Cardiac muscle cell (in vitro differentiated cells and primary cell): ENCODE data around the gene ASPHD2. TPM values are rescaled to one million over a fixed set of nuclear protein-coding genes. Genes with fewer than 3 reads are reported as not detected.

Experiments
- DNase-seq, 2 donors: peaks; one replicate each; pipeline versions ENCODE4 v3.0.0 to v3.0.0-alpha.2; 2010 to 2017; ENCODE audit warnings: low read depth in 1 of 2, low spot score in 1 of 2
- H3K27ac ChIP-seq: fragments of 200-600 bp; sonication (generic); 2 replicates; pipeline ENCODE4 v1.5.1; 2016
- H3K27me3 ChIP-seq: fragments of 200-600 bp; sonication (generic); 2 replicates; pipeline ENCODE4 v1.6.0; 2016; ENCODE audit warnings: control low read depth
- H3K36me3 ChIP-seq: fragments of 200-600 bp; sonication (generic); 2 replicates; pipeline ENCODE4 v1.5.1; 2016; ENCODE audit warnings: control low read depth
- H3K4me1 ChIP-seq: fragments of 200-600 bp; sonication (generic); 2 replicates; pipeline ENCODE4 v1.8.1; 2017; ENCODE audit warnings: low read depth, mild to moderate bottlenecking, mixed run types
- H3K4me3 ChIP-seq: fragments of 200-600 bp; sonication (generic); 2 replicates; pipeline ENCODE4 v1.5.1; 2016; ENCODE audit warnings: mild to moderate bottlenecking
- H3K9me3 ChIP-seq: fragments of 200-600 bp; sonication (generic); 2 replicates; pipeline ENCODE4 v1.5.1; 2017; ENCODE audit warnings: low read depth, mild to moderate bottlenecking, control low read depth
- CTCF ChIP-seq: IDR thresholded peaks from 2 replicates; pipeline ENCODE4 v1.5.1; 2012; ENCODE audit warnings: low read depth, mild to moderate bottlenecking, low read length
- polyA plus RNA-seq: library from polyadenylated mRNA; unstranded; fragments of >200 nt; fragmentation: Nextera tagmentation; extraction: Ambion mirVana; gene quantifications from 2 replicates; pipeline ENCODE4 v1.2.1, GENCODE V29; 2016
- total RNA-seq: library from RNA; depleted of rRNA; stranded (reverse); fragments of >200 nt; gene quantifications from 2 replicates; pipeline ENCODE4 v1.2.3, GENCODE V29; 2016

Gene ASPHD2
- total and polyA plus RNA-seq, 2 experiments from 2014 or later: 1.8 to 2.0 TPM

DNA sequence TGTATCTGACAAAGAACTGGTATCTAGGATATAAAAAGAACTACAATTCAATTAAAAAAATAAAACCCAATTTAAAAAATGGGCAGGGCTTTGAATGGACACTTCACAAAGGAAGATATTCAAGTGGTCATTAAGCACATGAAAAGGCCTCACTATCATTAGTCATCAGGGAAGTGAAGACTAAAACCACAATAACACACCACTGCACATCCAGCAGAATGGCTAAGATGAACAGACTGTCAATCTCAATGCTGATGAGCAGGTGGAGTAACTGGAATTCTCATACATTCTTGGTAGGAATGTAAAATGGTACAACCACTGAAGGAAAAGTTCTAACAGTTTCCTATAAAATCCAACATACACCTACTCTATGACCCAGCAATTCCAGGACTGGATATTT is 45.6 kb downstream of the ASPHD2 start:
- Histone ChIP-seq H3K27ac (no peak overlapping the region), H3K27me3 (no peaks in the 10 kb centered on the region), H3K36me3 (peaks cover 46% of the 10 kb centered on the region), H3K4me1 (peaks cover 3% of the 10 kb centered on the region), H3K4me3 (no peak overlapping the region), H3K9me3 (no peaks in the 10 kb centered on the region)
- TF ChIP-seq CTCF: no peak
- DNase-seq: no peak

DNA sequence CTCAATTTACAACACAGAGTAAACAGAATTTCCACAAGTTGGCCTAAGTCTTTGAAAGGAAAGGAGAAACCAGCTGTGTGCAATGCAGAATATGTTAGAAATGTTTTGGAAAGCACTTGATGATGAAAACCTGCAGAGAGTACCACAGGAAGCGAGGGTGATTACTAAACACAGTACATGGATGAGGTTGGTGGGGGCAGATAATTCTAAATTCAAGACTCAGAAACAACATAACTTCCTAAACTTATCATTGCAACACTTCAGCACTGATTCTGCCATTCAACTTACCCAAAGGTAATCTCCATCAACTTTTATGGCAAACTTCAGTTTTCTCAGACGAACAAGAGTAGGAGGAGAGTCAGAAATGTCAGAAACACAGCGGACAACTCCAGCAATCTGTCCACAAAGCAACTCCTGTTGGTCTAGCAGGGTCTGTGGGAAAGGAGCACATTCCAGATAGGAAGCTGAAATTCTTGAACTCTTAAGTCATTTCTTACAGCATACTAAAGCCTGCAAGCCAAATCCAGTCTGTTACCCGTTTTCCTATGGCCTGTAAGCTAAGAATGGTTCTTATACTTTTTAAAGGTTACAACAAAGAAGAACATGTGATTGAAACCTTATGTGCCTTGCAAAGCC is 47.8 kb downstream of the ASPHD2 start:
- H3K27me3 ChIP-seq: no peaks in the 10 kb centered on the region
- H3K27ac ChIP-seq: no peak overlapping the region
- no peaks in the 10 kb centered on the region for H3K9me3 ChIP-seq
- no peak overlapping the region for H3K4me3 ChIP-seq
- peak in 1 of 2 donors; percentile 90 for DNase-seq
- H3K36me3 ChIP-seq: peaks cover 28% of the 10 kb centered on the region
- no peak for TF ChIP-seq CTCF
- H3K4me1 ChIP-seq: peaks cover 6% of the 10 kb centered on the region

DNA sequence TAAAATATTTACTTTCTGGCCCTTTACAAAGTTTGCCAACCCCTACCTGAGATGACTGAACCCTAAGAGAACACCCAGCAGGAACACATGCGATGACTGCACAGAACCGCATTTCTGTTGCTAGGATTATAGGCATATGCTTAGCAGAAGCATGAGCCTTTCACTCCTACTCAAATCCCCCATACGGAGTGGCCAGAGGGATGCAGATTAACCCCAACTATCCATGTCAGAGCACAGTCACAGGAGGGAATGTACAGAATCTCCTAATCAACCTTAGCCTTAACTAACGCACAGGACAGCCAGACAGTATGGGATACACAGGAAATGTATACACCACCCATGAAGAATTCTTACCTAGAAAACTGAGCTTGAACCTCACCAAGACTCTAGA is 48.3 kb downstream of the ASPHD2 start:
- H3K4me1 ChIP-seq: peaks cover 6% of the 10 kb centered on the region
- no peak for TF ChIP-seq CTCF
- peaks cover 23% of the 10 kb centered on the region for H3K36me3 ChIP-seq
- DNase-seq: no peak
- H3K4me3 ChIP-seq: no peak overlapping the region
- no peaks in the 10 kb centered on the region for H3K9me3 ChIP-seq
- H3K27me3 ChIP-seq: no peaks in the 10 kb centered on the region
- no peak overlapping the region for H3K27ac ChIP-seq

- TF ChIP-seq CTCF: no peak
- H3K4me1 ChIP-seq: peaks cover 12% of the 10 kb centered on the region
- H3K4me3 ChIP-seq: no peak overlapping the region
- H3K27me3 ChIP-seq: no peaks in the 10 kb centered on the region
- H3K36me3 ChIP-seq: peaks cover 13% of the 10 kb centered on the region
- no peaks in the 10 kb centered on the region for H3K9me3 ChIP-seq
- no peak overlapping the region for H3K27ac ChIP-seq
- DNase-seq: no peak
Observed at GRCh38 chr22:26479043-26479791, 50.2 kb downstream of the ASPHD2 start.

GRCh38 chr22:26479792-26480610 is 50.9 kb downstream of the ASPHD2 start:
- H3K4me3 ChIP-seq: no peak overlapping the region
- H3K36me3 ChIP-seq: peaks cover 13% of the 10 kb centered on the region
- H3K9me3 ChIP-seq: no peaks in the 10 kb centered on the region
- no peak overlapping the region for H3K27ac ChIP-seq
- peaks cover 17% of the 10 kb centered on the region for H3K4me1 ChIP-seq
- no peak for TF ChIP-seq CTCF
- no peak for DNase-seq
- no peaks in the 10 kb centered on the region for H3K27me3 ChIP-seq
